Trophoblast cell (in vitro differentiated cells and primary cell): Measurements from ENCODE around the gene PLA2G12A.

Experiments used
- DNase-seq, 2 donors: peaks; one replicate each; pipeline ENCODE4 v3.0.0-alpha.2; 2016
- H2AFZ ChIP-seq: 2 replicates; pipeline ENCODE4 v1.6.1; 2013; ENCODE audit warnings: low read length, moderate library complexity, mild to moderate bottlenecking; ENCODE audit not compliant: insufficient read depth, poor library complexity
- H2AK5ac ChIP-seq: 2 replicates; pipeline ENCODE4 v1.6.1; 2013; ENCODE audit warnings: mild to moderate bottlenecking, low read length
- H2BK120ac ChIP-seq: 2 replicates; pipeline ENCODE4 v1.6.1; 2013; ENCODE audit warnings: low read length, mild to moderate bottlenecking, moderate library complexity; ENCODE audit not compliant: insufficient read depth, poor library complexity
- H2BK12ac ChIP-seq: 2 replicates; pipeline ENCODE4 v1.6.1; 2013; ENCODE audit warnings: mild to moderate bottlenecking, low read length, moderate library complexity
- H2BK5ac ChIP-seq: 2 replicates; pipeline ENCODE4 v1.6.1; 2013; ENCODE audit warnings: low read length, low read depth, moderate library complexity, mild to moderate bottlenecking; ENCODE audit not compliant: poor library complexity
- H3K14ac ChIP-seq: 2 replicates; pipeline ENCODE4 v1.6.1; 2013; ENCODE audit warnings: mild to moderate bottlenecking, low read length
- H3K18ac ChIP-seq: 2 replicates; pipeline ENCODE4 v1.6.1; 2013; ENCODE audit warnings: mild to moderate bottlenecking, low read length
- H3K23ac ChIP-seq: 2 replicates; pipeline ENCODE4 v1.6.1; 2013; ENCODE audit warnings: low read length
- H3K27ac ChIP-seq: 2 replicates; pipeline ENCODE4 v1.5.1; 2013; ENCODE audit warnings: low read depth, mild to moderate bottlenecking, inconsistent platforms, low read length, moderate library complexity
- H3K27me3 ChIP-seq: 2 replicates; pipeline ENCODE4 v1.6.1; 2013; ENCODE audit warnings: inconsistent platforms, mild to moderate bottlenecking, low read length, moderate library complexity; ENCODE audit not compliant: insufficient read depth
- H3K36me3 ChIP-seq, 2 experiments: 1 replicate in 1 of 2; 2 replicates in 1 of 2; pipeline ENCODE4 v1.6.1; 2013; ENCODE audit warnings: low read length in 2 of 2, mild to moderate bottlenecking in 2 of 2, moderate library complexity in 1 of 2; ENCODE audit not compliant: insufficient read depth in 2 of 2, control insufficient read depth in 1 of 2
- H3K4ac ChIP-seq: 2 replicates; pipeline ENCODE4 v1.6.1; 2013; ENCODE audit warnings: low read depth, mild to moderate bottlenecking, low read length, moderate library complexity
- H3K4me1 ChIP-seq, 2 experiments: 1 replicate in 1 of 2; 2 replicates in 1 of 2; pipeline ENCODE4 v1.6.1; 2013; ENCODE audit warnings: low read length in 2 of 2, mild to moderate bottlenecking in 2 of 2, moderate library complexity in 1 of 2; ENCODE audit not compliant: insufficient read depth in 2 of 2, control insufficient read depth in 1 of 2
- H3K4me2 ChIP-seq: 2 replicates; pipeline ENCODE4 v1.6.1; 2013; ENCODE audit warnings: inconsistent platforms, mild to moderate bottlenecking, low read length, moderate library complexity
- H3K4me3 ChIP-seq: 2 replicates; pipeline ENCODE4 v1.5.1; 2013; ENCODE audit warnings: mild to moderate bottlenecking, low read depth, low read length, inconsistent platforms
- H3K79me1 ChIP-seq: one replicate; pipeline ENCODE4 v1.6.1; 2013; ENCODE audit warnings: low read length
- H3K79me2 ChIP-seq: 2 replicates; pipeline ENCODE4 v1.6.1; 2013; ENCODE audit warnings: low read length, mild to moderate bottlenecking; ENCODE audit not compliant: control insufficient read depth, insufficient read depth, poor library complexity
- H3K9ac ChIP-seq: 2 replicates; pipeline ENCODE4 v1.6.1; 2013; ENCODE audit warnings: mild to moderate bottlenecking, low read length
- H3K9me3 ChIP-seq: 2 replicates; pipeline ENCODE4 v1.6.1; 2013; ENCODE audit warnings: low read depth, mild to moderate bottlenecking, control low read depth, inconsistent platforms, low read length; ENCODE audit not compliant: insufficient read depth
- H4K12ac ChIP-seq: 2 replicates; pipeline ENCODE4 v1.6.1; 2013; ENCODE audit warnings: low read depth, mild to moderate bottlenecking, low read length, moderate library complexity
- H4K8ac ChIP-seq: 2 replicates; pipeline ENCODE4 v1.6.1; 2013; ENCODE audit warnings: low read depth, mild to moderate bottlenecking, low read length, moderate library complexity
- H4K91ac ChIP-seq: one replicate; pipeline ENCODE4 v1.6.1; 2013; ENCODE audit warnings: low read depth, mild to moderate bottlenecking, low read length, moderate library complexity
- WGBS: extraction: QIAGEN DNeasy Blood & Tissue Kit; methylation state at CpG from one replicate; pipeline ENCODE4 v1.1.7; 2013; ENCODE audit warnings: missing lambda C conversion rate; ENCODE audit not compliant: insufficient read length, insufficient coverage; ENCODE audit errors: extremely low coverage; 5-methylcytosine and 5-hydroxymethylcytosine counted together

Gene PLA2G12A

DNA sequence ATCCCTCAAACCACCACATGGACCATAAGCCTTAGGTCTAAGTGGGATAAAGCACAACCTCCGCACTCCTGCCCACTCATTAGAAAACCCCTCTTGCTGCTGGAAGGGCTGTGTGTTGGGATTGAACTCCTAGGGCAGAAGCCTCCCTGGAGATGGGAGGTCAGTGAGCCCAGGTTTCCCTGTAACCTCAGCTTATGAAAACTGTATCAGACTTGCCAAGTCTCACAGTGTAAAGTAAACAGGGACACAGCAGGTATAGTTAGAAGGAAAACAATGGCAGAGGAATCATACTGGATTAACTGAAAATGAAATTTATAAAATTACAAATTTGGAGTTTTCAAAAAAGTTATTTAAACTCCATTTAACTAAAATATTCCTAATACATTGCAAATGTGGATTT lies 56.6 kb downstream of the PLA2G12A start:
- WGBS: no CpG with 5 or more reads among the region's 1 CpG
- Histone ChIP-seq H2AK5ac (no peak overlapping the region), H3K36me3 (no peaks in the 10 kb centered on the region), H3K4me3 (no peak overlapping the region), H2BK5ac (no peak overlapping the region), H3K27ac (no peak overlapping the region), H3K14ac (no peak overlapping the region), H3K9me3 (peaks cover 2% of the 10 kb centered on the region), H4K8ac (no peak overlapping the region), H3K4me1 (no peaks in the 10 kb centered on the region), H3K23ac (no peak overlapping the region), H4K91ac (no peak overlapping the region), H4K12ac (no peak overlapping the region), H3K4ac (no peak overlapping the region), H2BK12ac (no peak overlapping the region), H3K79me2 (no peaks in the 10 kb centered on the region), H2AFZ (no peak overlapping the region), H3K9ac (peak overlapping the region; percentile 53), H3K18ac (no peak overlapping the region), H3K4me2 (no peak overlapping the region), H3K79me1 (no peaks in the 10 kb centered on the region), H2BK120ac (no peak overlapping the region), H3K27me3 (no peaks in the 10 kb centered on the region)
- DNase-seq: no peak

DNA sequence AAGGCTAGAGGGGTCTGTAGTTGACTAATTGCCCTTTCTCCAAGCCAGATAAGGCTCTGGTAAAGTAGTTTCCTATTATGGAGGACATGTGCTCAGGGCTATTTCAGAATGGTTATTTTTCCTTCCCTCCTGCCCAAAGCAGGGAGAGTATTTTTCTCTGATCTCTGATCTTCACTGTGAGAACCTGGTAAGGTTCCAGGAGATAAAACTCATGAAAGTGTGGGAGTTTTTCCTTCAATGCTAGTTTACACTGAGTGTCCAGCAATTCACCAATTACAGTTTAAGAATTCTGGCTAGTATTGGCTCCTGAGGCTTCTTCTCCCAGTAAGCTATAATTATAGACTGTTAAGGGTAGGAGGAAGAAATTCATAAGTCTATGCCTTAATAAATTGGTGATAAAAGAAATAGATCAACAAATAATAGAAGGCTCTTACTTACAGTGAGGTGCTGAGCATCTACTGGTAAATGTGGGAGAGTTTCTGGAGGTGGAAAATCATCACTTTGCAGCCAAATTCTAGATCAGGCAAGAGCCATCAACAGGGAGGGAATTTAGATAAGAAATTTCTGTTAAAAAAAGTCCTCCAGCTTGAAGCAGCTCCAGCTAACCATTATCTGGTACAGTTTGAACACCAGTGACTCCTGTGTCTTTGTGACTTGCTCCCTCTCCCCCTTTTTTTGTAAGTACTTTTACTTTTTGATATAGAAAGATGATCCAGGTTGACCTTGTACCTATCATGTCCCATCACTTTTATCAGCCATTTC lies 57.5 kb downstream of the PLA2G12A start:
- Histone ChIP-seq H4K12ac (no peak overlapping the region), H3K27me3 (no peaks in the 10 kb centered on the region), H3K79me2 (no peaks in the 10 kb centered on the region), H3K9me3 (no peaks in the 10 kb centered on the region), H3K18ac (no peak overlapping the region), H2BK12ac (no peak overlapping the region), H2BK120ac (no peak overlapping the region), H2AK5ac (no peak overlapping the region), H3K79me1 (no peaks in the 10 kb centered on the region), H3K36me3 (no peaks in the 10 kb centered on the region), H3K4me2 (no peak overlapping the region), H3K23ac (no peak overlapping the region), H3K4ac (no peak overlapping the region), H2BK5ac (no peak overlapping the region), H3K4me3 (no peak overlapping the region), H4K8ac (no peak overlapping the region), H2AFZ (no peak overlapping the region), H3K9ac (no peak overlapping the region), H3K4me1 (no peaks in the 10 kb centered on the region), H3K27ac (no peak overlapping the region), H4K91ac (no peak overlapping the region), H3K14ac (no peak overlapping the region)
- DNase-seq: no peak

DNA sequence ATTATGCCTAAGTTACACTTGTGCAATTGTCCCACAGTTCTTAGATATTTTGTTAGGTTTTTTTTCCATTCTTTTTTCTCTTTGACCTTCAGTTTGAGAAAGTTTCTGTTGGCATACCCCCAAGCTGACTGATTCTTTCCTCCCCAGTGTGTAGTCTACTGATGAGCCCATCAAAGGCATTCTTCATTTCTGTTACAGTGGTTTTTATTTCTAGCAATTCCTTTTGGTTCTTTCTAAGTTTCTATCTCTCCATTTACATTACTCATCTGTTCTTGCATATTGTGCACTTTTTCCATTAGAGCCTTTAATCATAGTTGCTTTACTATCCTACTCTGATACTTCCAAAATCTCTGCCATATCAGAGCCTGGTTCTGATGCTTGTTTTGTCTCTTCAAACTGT lies 58.5 kb downstream of the PLA2G12A start:
- no peak overlapping the region for H2BK5ac ChIP-seq
- H3K79me2 ChIP-seq: no peaks in the 10 kb centered on the region

DNA sequence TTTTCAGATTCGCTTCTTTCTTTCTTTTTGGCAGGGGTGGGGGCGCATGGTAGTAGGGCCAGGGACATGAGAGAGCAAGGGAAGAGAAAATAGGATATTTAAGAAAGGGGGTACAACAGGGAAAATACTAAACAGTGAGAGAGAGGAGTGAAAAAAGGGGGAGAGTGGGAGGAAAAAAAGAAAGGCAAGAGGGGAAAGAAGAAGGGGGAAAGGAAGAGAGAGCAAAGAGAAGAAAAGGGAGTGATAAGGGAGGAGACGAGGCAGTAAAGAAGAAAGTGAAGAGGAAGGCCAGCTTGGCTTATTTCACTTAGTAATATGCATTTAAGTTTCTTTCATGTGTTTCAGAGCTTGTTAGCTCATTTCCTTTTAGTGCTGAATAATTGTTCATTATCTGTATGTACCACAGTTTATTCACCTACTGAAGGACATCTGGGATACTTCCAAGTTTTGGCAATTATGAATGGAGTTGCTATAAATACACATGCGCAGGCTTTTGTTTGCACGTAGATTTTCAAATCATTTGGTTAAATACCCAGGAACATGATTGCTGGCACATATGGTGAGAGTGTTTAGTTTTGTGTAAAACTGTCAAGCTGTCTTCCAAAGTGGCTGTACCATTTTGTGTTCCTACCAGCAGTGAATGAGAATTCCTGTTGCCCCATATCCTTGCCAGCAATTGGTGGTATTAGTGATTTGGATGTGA lies 63.9 kb downstream of the PLA2G12A start:
- H3K9ac ChIP-seq: no peak overlapping the region
- H3K4ac ChIP-seq: no peak overlapping the region
- no peak overlapping the region for H3K18ac ChIP-seq
- H2AK5ac ChIP-seq: no peak overlapping the region
- H3K14ac ChIP-seq: no peak overlapping the region
- no peaks in the 10 kb centered on the region for H3K9me3 ChIP-seq
- DNase-seq: no peak
- no peak overlapping the region for H2AFZ ChIP-seq
- H4K12ac ChIP-seq: no peak overlapping the region
- H3K27ac ChIP-seq: no peak overlapping the region
- no peak overlapping the region for H2BK120ac ChIP-seq
- H2BK5ac ChIP-seq: no peak overlapping the region
- no peaks in the 10 kb centered on the region for H3K79me2 ChIP-seq
- H2BK12ac ChIP-seq: no peak overlapping the region
- no peaks in the 10 kb centered on the region for H3K79me1 ChIP-seq
- no peak overlapping the region for H3K4me2 ChIP-seq
- H3K36me3 ChIP-seq: no peaks in the 10 kb centered on the region
- H4K91ac ChIP-seq: no peak overlapping the region
- no peak overlapping the region for H4K8ac ChIP-seq
- H3K23ac ChIP-seq: no peak overlapping the region
- H3K4me3 ChIP-seq: no peak overlapping the region
- H3K27me3 ChIP-seq: no peaks in the 10 kb centered on the region
- H3K4me1 ChIP-seq: no peaks in the 10 kb centered on the region
- no CpG with 5 or more reads among the region's 5 CpGs for WGBS

More for the DNA sequence above, 58.5 kb downstream of the PLA2G12A start:
- no peak overlapping the region for H3K14ac ChIP-seq
- no peak overlapping the region for H3K9ac ChIP-seq
- no peaks in the 10 kb centered on the region for H3K36me3 ChIP-seq
- H4K8ac ChIP-seq: no peak overlapping the region
- no peaks in the 10 kb centered on the region for H3K4me1 ChIP-seq
- no peak overlapping the region for H3K23ac ChIP-seq
- no peak overlapping the region for H3K4me3 ChIP-seq
- H2AFZ ChIP-seq: no peak overlapping the region
- H3K4ac ChIP-seq: no peak overlapping the region
- no peaks in the 10 kb centered on the region for H3K79me1 ChIP-seq
- no peak for DNase-seq
- no peak overlapping the region for H3K27ac ChIP-seq
- H3K27me3 ChIP-seq: no peaks in the 10 kb centered on the region
- no peak overlapping the region for H2BK120ac ChIP-seq
- H3K18ac ChIP-seq: no peak overlapping the region
- no peak overlapping the region for H4K91ac ChIP-seq
- no peaks in the 10 kb centered on the region for H3K9me3 ChIP-seq
- H2AK5ac ChIP-seq: no peak overlapping the region
- no peak overlapping the region for H4K12ac ChIP-seq
- H3K4me2 ChIP-seq: no peak overlapping the region
- no peak overlapping the region for H2BK12ac ChIP-seq
